ENCODE measurements around the gene KRT6C. TPM values are rescaled to one million over a fixed set of nuclear protein-coding genes. Genes with fewer than 3 reads are reported as not detected.

KRT6C gene
- total and polyA plus RNA-seq, 11 donors = not detected

DNA sequence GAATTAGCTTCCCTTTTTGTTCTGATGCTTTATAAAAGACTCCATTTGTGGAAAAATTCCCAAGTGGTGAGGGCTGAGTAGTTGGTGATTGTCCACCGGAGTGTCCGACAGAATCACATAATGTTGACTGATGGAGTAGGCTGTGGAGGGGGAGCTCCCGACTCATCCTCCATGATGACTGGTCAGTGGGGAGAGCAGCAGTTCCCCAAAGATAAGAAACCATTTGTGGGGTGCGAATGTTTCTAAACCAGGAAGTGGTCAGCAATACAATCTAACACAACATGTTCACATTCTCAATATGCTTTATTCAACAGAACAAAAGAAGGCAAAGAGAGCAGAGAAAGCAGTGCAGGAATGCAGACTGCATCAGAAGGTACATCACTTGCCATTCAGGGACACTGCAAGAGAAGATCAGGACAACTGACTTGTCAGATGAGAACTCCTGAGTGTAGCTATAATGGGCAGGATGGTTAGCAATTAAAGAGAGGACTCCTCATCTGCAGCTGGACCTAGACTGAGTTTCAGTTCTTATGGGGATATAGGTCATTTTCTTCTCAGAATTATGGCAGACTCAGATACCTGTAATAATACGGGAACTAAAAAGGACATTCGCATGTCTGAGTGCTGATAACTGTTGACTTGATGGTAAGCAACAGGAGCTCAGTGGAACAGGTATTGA is 27.1 kb downstream of the KRT6C start:
- H3K4me3 ChIP-seq = no peak overlapping the region
- H3K27ac ChIP-seq = no peak overlapping the region
- ATAC-seq = no peak
- no peak for DNase-seq
- H3K27me3 ChIP-seq = peaks cover 0 to 20% (median 2%) of the 10 kb centered on the region in 9 donors
- no peaks in the 10 kb centered on the region for H3K9me3 ChIP-seq
- no peaks in the 10 kb centered on the region for H3K36me3 ChIP-seq
- intact Hi-C loops (cut with DNase I) = no loop called here
- H3K4me1 ChIP-seq = no peaks in the 10 kb centered on the region
- 75 to 88% (median 83%) methylated on average over 6 of the region's 6 CpGs for WGBS, 4 donors
- TF ChIP-seq CTCF (IDR thresholded peaks at IDR 0.05) (no peak), POLR2A (IDR thresholded peaks at IDR 0.05) (no peak)

DNA sequence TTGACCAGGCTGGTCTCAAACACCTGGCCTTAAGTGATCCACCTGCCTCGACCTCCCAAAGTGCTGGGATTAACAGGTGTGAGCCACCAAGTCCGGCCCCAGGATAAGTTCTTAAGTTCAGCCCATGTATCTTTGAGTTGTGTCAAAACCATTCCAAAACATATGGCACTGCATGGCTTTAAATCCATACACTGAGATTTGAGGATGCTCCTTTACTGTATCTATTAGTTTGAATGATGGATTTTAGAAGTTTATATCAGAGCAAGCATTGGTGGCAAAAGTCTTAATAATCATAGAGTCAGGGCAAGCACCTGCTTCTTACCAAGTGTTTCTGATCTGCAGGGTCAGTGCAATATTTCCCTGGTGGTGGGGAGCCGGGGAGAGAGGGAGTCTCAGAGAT is 27.7 kb downstream of the KRT6C start:
- H3K4me3 ChIP-seq = no peak overlapping the region
- TF ChIP-seq POLR2A (IDR thresholded peaks at IDR 0.05) (no peak), CTCF (IDR thresholded peaks at IDR 0.05) (no peak)
- ATAC-seq = no peak
- DNase-seq = no peak
- no peaks in the 10 kb centered on the region for H3K9me3 ChIP-seq
- 60 to 76% (median 68%) methylated on average over 3 of the region's 3 CpGs for WGBS, 4 donors
- H3K4me1 ChIP-seq = no peaks in the 10 kb centered on the region
- intact Hi-C loops (cut with DNase I) = no loop called here
- H3K27me3 ChIP-seq = peaks cover 0 to 22% (median 2%) of the 10 kb centered on the region in 9 donors
- no peak overlapping the region for H3K27ac ChIP-seq
- H3K36me3 ChIP-seq = no peaks in the 10 kb centered on the region

- H3K4me3 ChIP-seq = no peak overlapping the region
- H3K27ac ChIP-seq = no peak overlapping the region
- peaks cover 0 to 22% (median 2%) of the 10 kb centered on the region in 9 donors for H3K27me3 ChIP-seq
- ATAC-seq (no peak), DNase-seq (no peak)
- no peak for TF ChIP-seq CTCF (IDR thresholded peaks at IDR 0.05)
- WGBS, 4 donors = 74 to 76% (median 75%) methylated on average over 10 of the region's 10 CpGs
- H3K9me3 ChIP-seq = no peaks in the 10 kb centered on the region
- no peaks in the 10 kb centered on the region for H3K36me3 ChIP-seq
- intact Hi-C loops (cut with DNase I) = no loop called here
- no peaks in the 10 kb centered on the region for H3K4me1 ChIP-seq
These were observed 28.7 kb downstream of the KRT6C start for GRCh38 chr12:52444647-52445595.

GRCh38 chr12:52443966-52444365 is 29.6 kb downstream of the KRT6C start:
- Histone ChIP-seq H3K27ac (no peak overlapping the region), H3K4me1 (no peaks in the 10 kb centered on the region), H3K36me3 (no peaks in the 10 kb centered on the region), H3K4me3 (no peak overlapping the region), H3K9me3 (no peaks in the 10 kb centered on the region), H3K27me3 (peaks cover 0 to 22% (median 2%) of the 10 kb centered on the region in 9 donors)
- TF ChIP-seq CTCF (IDR thresholded peaks at IDR 0.05) (no peak), POLR2A (IDR thresholded peaks at IDR 0.05) (no peak)
- DNase-seq = no peak
- WGBS, 4 donors = 80 to 89% (median 83%) methylated on average over 3 of the region's 3 CpGs
- intact Hi-C loops (cut with DNase I) = no loop called here
- no peak for ATAC-seq

Measured in heart left ventricle (tissue), 16 donors.